HEK293 (cell line): ENCODE data around the gene TBX1.

Source experiments
- EGR2 ChIP-seq: fragments of 450-650 bp; formaldehyde crosslinking; IDR thresholded peaks from 2 replicates; pipeline ENCODE4 v1.5.1; 2016; ENCODE audit warnings: low read depth, missing biosample characterization, missing genetic modification characterization
- KLF10 ChIP-seq: fragments of 450-650 bp; IDR thresholded peaks from 2 replicates; pipeline ENCODE4 v1.5.1; 2018; ENCODE audit warnings: missing biosample characterization, mild to moderate bottlenecking, missing genetic modification characterization
- KLF16 ChIP-seq: fragments of 450-650 bp; formaldehyde crosslinking; IDR thresholded peaks from 2 replicates; pipeline ENCODE4 v1.5.1; 2017; ENCODE audit warnings: missing biosample characterization, missing genetic modification characterization
- MEIS1 ChIP-seq: sonication (generic); formaldehyde crosslinking; IDR thresholded peaks from 2 replicates; pipeline ENCODE4 v1.8.1; 2022; ENCODE audit warnings: missing genetic modification reagents, mild to moderate bottlenecking, borderline replicate concordance
- SP3 ChIP-seq: fragments of 450-650 bp; formaldehyde crosslinking; IDR thresholded peaks from 2 replicates; pipeline ENCODE4 v1.5.1; 2016; ENCODE audit warnings: missing biosample characterization, missing genetic modification characterization
- ZBTB21 ChIP-seq: fragments of 450-650 bp; formaldehyde crosslinking; IDR thresholded peaks from 2 replicates; pipeline ENCODE4 v1.5.1; 2017; ENCODE audit warnings: missing biosample characterization, missing genetic modification characterization
- ZNF10 ChIP-seq: fragments of 450-650 bp; formaldehyde crosslinking; IDR thresholded peaks from 2 replicates; pipeline ENCODE4 v1.5.1; 2017; ENCODE audit warnings: missing biosample characterization, missing genetic modification characterization
- ZNF138 ChIP-seq: fragments of 450-650 bp; formaldehyde crosslinking; IDR thresholded peaks from 2 replicates; pipeline ENCODE4 v1.5.1; 2016; ENCODE audit warnings: missing biosample characterization, missing genetic modification characterization, borderline replicate concordance
- ZNF174 ChIP-seq: fragments of 450-650 bp; formaldehyde crosslinking; IDR thresholded peaks from 2 replicates; pipeline ENCODE4 v1.5.0; 2017; ENCODE audit warnings: missing biosample characterization, mild to moderate bottlenecking, missing genetic modification characterization
- ZNF341 ChIP-seq: fragments of 450-650 bp; formaldehyde crosslinking; IDR thresholded peaks from 2 replicates; pipeline ENCODE4; 2016; ENCODE audit warnings: low read depth, missing biosample characterization, missing genetic modification characterization
- ZNF350 ChIP-seq: fragments of 450-650 bp; formaldehyde crosslinking; IDR thresholded peaks from 2 replicates; pipeline ENCODE4 v1.5.0; 2017; ENCODE audit warnings: missing biosample characterization, mild to moderate bottlenecking, missing genetic modification characterization
- ZNF366 ChIP-seq: fragments of 450-650 bp; formaldehyde crosslinking; conservative IDR thresholded peaks from 2 replicates; pipeline ENCODE4 v1.5.1; 2016; ENCODE audit warnings: missing biosample characterization, missing genetic modification characterization
- ZNF404 ChIP-seq: fragments of 450-650 bp; formaldehyde crosslinking; IDR thresholded peaks from 2 replicates; pipeline ENCODE4 v1.5.1; 2017; ENCODE audit warnings: missing biosample characterization, missing genetic modification characterization
- ZNF510 ChIP-seq: fragments of 450-650 bp; formaldehyde crosslinking; IDR thresholded peaks from 2 replicates; pipeline ENCODE4 v1.5.1; 2018; ENCODE audit warnings: mild to moderate bottlenecking, missing genetic modification characterization, missing biosample characterization; ENCODE audit not compliant: insufficient replicate concordance
- ZNF571 ChIP-seq: fragments of 450-650 bp; formaldehyde crosslinking; IDR thresholded peaks from 2 replicates; pipeline ENCODE4 v1.5.0; 2017; ENCODE audit warnings: missing biosample characterization, missing genetic modification characterization
- ZNF585B ChIP-seq: fragments of 450-650 bp; formaldehyde crosslinking; IDR thresholded peaks from 2 replicates; pipeline ENCODE4 v1.5.1; 2016; ENCODE audit warnings: missing biosample characterization, missing genetic modification characterization
- ZNF624 ChIP-seq: fragments of 450-650 bp; formaldehyde crosslinking; IDR thresholded peaks from 2 replicates; pipeline ENCODE4 v1.5.1; 2017; ENCODE audit warnings: missing biosample characterization, missing genetic modification characterization
- ZNF747 ChIP-seq: fragments of 450-650 bp; formaldehyde crosslinking; IDR thresholded peaks from 2 replicates; pipeline ENCODE4 v1.5.1; 2016; ENCODE audit warnings: missing biosample characterization, missing genetic modification characterization
- ZNF768 ChIP-seq: fragments of 450-650 bp; formaldehyde crosslinking; IDR thresholded peaks from 2 replicates; pipeline ENCODE4 v1.5.1; 2018; ENCODE audit warnings: missing biosample characterization, mild to moderate bottlenecking, missing genetic modification characterization
- ZNF776 ChIP-seq: fragments of 450-650 bp; formaldehyde crosslinking; IDR thresholded peaks from 2 replicates; pipeline ENCODE4 v1.5.0; 2017; ENCODE audit warnings: missing biosample characterization, missing genetic modification characterization, borderline replicate concordance
- TF ChIP-seq, protein P1 (sequence below): fragments of 450-650 bp; formaldehyde crosslinking; IDR thresholded peaks from 2 replicates; pipeline ENCODE4 v1.5.1; 2017; ENCODE audit warnings: missing biosample characterization, missing genetic modification characterization
- TF ChIP-seq, protein P2 (sequence below): fragments of 450-650 bp; formaldehyde crosslinking; IDR thresholded peaks from 2 replicates; pipeline ENCODE4 v1.5.1; 2017; ENCODE audit warnings: missing biosample characterization, missing genetic modification characterization
- TF ChIP-seq, protein P3 (sequence below): fragments of 450-650 bp; formaldehyde crosslinking; IDR thresholded peaks from 2 replicates; pipeline ENCODE4 v1.5.1; 2016; ENCODE audit warnings: missing biosample characterization, missing genetic modification characterization
- TF ChIP-seq, protein P4 (sequence below): fragments of 450-650 bp; formaldehyde crosslinking; IDR thresholded peaks from 2 replicates; pipeline ENCODE4 v1.5.1; 2017; ENCODE audit warnings: missing biosample characterization, mild to moderate bottlenecking, missing genetic modification characterization, moderate library complexity
- TF ChIP-seq, protein P5 (sequence below): fragments of 450-650 bp; formaldehyde crosslinking; conservative IDR thresholded peaks from 2 replicates; pipeline ENCODE4 v1.5.1; 2016; ENCODE audit warnings: low read depth, missing biosample characterization, missing genetic modification characterization
- TF ChIP-seq, protein P6 (sequence below): fragments of 450-650 bp; formaldehyde crosslinking; IDR thresholded peaks from 2 replicates; pipeline ENCODE4 v1.5.1; 2016; ENCODE audit warnings: missing biosample characterization, missing genetic modification characterization
- TF ChIP-seq, protein P7 (sequence below): fragments of 450-650 bp; formaldehyde crosslinking; IDR thresholded peaks from 2 replicates; pipeline ENCODE4 v1.5.1; 2016; ENCODE audit warnings: missing biosample characterization, missing genetic modification characterization

Gene TBX1

DNA sequence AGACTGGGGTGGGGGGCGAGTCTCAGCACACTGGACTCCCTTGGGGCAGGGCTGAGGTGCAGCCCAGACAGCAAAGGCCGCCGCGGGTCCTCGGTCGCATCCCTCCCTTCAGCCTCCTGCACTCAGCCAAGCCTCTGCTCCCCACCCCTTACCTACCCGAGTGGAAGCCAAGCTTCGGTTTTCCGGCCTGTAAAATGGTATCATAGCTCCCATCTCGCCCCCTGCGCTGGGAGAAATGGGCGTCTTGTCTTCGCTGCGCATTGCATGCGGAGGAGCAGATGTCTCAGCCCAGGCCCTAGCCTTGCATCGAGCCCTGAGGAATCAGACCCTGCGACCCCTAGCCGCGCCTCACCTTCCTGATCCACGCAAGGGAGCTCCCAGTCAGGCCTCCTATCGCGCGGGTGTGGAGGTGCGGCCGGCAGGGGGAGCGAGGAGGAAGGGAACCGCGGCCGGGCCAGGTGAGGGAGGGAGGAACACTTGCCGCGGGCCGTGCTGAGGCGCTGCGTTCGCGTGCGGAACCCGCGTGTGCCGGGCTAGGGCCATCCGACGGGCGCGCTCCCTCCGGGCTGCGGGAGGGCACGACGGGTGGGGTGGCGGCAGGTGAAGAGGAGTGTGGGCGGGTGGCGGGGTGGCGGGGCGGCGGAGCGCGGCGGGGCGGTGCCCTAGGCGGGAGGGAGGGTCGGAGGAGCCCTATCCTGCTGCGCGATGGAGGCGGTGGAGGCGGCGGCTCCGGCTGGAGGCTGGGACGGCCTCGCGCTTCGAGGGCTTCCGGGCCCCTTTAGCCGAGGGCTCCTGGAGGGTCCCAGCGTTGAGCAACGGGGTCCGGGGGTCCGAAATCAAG is 4.1 kb upstream of the TBX1 start (continued):
- TF ChIP-seq, protein P1, sequence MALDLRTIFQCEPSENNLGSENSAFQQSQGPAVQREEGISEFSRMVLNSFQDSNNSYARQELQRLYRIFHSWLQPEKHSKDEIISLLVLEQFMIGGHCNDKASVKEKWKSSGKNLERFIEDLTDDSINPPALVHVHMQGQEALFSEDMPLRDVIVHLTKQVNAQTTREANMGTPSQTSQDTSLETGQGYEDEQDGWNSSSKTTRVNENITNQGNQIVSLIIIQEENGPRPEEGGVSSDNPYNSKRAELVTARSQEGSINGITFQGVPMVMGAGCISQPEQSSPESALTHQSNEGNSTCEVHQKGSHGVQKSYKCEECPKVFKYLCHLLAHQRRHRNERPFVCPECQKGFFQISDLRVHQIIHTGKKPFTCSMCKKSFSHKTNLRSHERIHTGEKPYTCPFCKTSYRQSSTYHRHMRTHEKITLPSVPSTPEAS = no peak
- peak; percentile 88 for TF ChIP-seq ZNF341 (tag by site-specific recombination)
- TF ChIP-seq, protein P2, sequence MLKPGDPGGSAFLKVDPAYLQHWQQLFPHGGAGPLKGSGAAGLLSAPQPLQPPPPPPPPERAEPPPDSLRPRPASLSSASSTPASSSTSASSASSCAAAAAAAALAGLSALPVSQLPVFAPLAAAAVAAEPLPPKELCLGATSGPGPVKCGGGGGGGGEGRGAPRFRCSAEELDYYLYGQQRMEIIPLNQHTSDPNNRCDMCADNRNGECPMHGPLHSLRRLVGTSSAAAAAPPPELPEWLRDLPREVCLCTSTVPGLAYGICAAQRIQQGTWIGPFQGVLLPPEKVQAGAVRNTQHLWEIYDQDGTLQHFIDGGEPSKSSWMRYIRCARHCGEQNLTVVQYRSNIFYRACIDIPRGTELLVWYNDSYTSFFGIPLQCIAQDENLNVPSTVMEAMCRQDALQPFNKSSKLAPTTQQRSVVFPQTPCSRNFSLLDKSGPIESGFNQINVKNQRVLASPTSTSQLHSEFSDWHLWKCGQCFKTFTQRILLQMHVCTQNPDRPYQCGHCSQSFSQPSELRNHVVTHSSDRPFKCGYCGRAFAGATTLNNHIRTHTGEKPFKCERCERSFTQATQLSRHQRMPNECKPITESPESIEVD (tag by site-specific recombination) = no peak
- TF ChIP-seq, protein P3, sequence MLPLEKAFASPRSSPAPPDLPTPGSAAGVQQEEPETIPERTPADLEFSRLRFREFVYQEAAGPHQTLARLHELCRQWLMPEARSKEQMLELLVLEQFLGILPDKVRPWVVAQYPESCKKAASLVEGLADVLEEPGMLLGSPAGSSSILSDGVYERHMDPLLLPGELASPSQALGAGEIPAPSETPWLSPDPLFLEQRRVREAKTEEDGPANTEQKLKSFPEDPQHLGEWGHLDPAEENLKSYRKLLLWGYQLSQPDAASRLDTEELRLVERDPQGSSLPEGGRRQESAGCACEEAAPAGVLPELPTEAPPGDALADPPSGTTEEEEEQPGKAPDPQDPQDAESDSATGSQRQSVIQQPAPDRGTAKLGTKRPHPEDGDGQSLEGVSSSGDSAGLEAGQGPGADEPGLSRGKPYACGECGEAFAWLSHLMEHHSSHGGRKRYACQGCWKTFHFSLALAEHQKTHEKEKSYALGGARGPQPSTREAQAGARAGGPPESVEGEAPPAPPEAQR (tag by site-specific recombination) = no peak
- TF ChIP-seq, protein P4, sequence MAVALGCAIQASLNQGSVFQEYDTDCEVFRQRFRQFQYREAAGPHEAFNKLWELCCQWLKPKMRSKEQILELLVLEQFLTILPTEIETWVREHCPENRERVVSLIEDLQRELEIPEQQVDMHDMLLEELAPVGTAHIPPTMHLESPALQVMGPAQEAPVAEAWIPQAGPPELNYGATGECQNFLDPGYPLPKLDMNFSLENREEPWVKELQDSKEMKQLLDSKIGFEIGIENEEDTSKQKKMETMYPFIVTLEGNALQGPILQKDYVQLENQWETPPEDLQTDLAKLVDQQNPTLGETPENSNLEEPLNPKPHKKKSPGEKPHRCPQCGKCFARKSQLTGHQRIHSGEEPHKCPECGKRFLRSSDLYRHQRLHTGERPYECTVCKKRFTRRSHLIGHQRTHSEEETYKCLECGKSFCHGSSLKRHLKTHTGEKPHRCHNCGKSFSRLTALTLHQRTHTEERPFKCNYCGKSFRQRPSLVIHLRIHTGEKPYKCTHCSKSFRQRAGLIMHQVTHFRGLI = no peak
- TF ChIP-seq ZNF174 (tag by site-specific recombination) = no peak
- no peak for TF ChIP-seq KLF10 (tag by site-specific recombination)
- TF ChIP-seq ZNF776 (tag by site-specific recombination) = no peak
- peak; percentile 81 for TF ChIP-seq ZNF366 (tag by site-specific recombination)
- no peak for TF ChIP-seq ZNF571
- TF ChIP-seq ZNF10 (tag by site-specific recombination) = no peak
- TF ChIP-seq ZNF768 (tag by site-specific recombination) = no peak
- TF ChIP-seq ZNF350 (tag by site-specific recombination) = no peak
- TF ChIP-seq MEIS1 (CRISPR knock-in tag) = no peak
- no peak for TF ChIP-seq ZNF747 (tag by site-specific recombination)
- TF ChIP-seq ZNF585B (tag by site-specific recombination) = no peak
- peak; percentile 38 for TF ChIP-seq KLF16 (tag by site-specific recombination)
- peak; percentile 56 for TF ChIP-seq EGR2 (tag by site-specific recombination)
- TF ChIP-seq, protein P5, sequence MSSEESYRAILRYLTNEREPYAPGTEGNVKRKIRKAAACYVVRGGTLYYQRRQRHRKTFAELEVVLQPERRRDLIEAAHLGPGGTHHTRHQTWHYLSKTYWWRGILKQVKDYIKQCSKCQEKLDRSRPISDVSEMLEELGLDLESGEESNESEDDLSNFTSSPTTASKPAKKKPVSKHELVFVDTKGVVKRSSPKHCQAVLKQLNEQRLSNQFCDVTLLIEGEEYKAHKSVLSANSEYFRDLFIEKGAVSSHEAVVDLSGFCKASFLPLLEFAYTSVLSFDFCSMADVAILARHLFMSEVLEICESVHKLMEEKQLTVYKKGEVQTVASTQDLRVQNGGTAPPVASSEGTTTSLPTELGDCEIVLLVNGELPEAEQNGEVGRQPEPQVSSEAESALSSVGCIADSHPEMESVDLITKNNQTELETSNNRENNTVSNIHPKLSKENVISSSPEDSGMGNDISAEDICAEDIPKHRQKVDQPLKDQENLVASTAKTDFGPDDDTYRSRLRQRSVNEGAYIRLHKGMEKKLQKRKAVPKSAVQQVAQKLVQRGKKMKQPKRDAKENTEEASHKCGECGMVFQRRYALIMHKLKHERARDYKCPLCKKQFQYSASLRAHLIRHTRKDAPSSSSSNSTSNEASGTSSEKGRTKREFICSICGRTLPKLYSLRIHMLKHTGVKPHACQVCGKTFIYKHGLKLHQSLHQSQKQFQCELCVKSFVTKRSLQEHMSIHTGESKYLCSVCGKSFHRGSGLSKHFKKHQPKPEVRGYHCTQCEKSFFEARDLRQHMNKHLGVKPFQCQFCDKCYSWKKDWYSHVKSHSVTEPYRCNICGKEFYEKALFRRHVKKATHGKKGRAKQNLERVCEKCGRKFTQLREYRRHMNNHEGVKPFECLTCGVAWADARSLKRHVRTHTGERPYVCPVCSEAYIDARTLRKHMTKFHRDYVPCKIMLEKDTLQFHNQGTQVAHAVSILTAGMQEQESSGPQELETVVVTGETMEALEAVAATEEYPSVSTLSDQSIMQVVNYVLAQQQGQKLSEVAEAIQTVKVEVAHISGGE = no peak
- no peak for TF ChIP-seq ZNF624
- TF ChIP-seq ZNF138 (tag by site-specific recombination) = no peak
- no peak for TF ChIP-seq ZNF510 (tag by site-specific recombination)
- peak; percentile 26 for TF ChIP-seq SP3 (tag by site-specific recombination)
- TF ChIP-seq, protein P6, sequence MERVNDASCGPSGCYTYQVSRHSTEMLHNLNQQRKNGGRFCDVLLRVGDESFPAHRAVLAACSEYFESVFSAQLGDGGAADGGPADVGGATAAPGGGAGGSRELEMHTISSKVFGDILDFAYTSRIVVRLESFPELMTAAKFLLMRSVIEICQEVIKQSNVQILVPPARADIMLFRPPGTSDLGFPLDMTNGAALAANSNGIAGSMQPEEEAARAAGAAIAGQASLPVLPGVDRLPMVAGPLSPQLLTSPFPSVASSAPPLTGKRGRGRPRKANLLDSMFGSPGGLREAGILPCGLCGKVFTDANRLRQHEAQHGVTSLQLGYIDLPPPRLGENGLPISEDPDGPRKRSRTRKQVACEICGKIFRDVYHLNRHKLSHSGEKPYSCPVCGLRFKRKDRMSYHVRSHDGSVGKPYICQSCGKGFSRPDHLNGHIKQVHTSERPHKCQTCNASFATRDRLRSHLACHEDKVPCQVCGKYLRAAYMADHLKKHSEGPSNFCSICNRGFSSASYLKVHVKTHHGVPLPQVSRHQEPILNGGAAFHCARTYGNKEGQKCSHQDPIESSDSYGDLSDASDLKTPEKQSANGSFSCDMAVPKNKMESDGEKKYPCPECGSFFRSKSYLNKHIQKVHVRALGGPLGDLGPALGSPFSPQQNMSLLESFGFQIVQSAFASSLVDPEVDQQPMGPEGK (tag by site-specific recombination) = peak; percentile 38; the same call in 1 of the 2 replicates
- TF ChIP-seq ZNF404 = no peak
- no peak for TF ChIP-seq ZBTB21 (tag by site-specific recombination)
- TF ChIP-seq, protein P7, sequence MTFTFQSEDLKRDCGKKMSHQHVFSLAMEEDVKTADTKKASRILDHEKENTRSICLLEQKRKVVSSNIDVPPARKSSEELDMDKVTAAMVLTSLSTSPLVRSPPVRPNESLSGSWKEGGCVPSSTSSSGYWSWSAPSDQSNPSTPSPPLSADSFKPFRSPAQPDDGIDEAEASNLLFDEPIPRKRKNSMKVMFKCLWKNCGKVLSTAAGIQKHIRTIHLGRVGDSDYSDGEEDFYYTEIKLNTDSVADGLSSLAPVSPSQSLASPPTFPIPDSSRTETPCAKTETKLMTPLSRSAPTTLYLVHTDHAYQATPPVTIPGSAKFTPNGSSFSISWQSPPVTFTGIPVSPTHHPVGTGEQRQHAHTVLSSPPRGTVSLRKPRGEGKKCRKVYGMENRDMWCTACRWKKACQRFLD (tag by site-specific recombination) = no peak
